Right lobe of liver (tissue), 4 donors: ENCODE results near the gene GP1BB.

Source experiments
- POLR2A ChIP-seq: fragments of 450-650 bp; IDR thresholded peaks from one replicate; pipeline ENCODE4 v1.6.1; 2017; ENCODE audit warnings: antibody characterized with exemption, mild to moderate bottlenecking
- TF ChIP-seq, protein P1 (sequence below), 4 donors: fragments of 200-600 bp in 3 of 4; fragments of 450-650 bp in 1 of 4; IDR thresholded peaks; one replicate each; pipeline versions ENCODE4 v1.5.1 to v1.8.0; 2016 to 2022; ENCODE audit warnings: antibody characterized with exemption in 4 of 4, mild to moderate bottlenecking in 2 of 4
- donor health status: DM: no; HTN: no; CAD: no.
- donor health status: DM: no; HTN: no; CAD: no.
- donor health status: DM: no; HTN: yes; CAD: no.

DNA sequence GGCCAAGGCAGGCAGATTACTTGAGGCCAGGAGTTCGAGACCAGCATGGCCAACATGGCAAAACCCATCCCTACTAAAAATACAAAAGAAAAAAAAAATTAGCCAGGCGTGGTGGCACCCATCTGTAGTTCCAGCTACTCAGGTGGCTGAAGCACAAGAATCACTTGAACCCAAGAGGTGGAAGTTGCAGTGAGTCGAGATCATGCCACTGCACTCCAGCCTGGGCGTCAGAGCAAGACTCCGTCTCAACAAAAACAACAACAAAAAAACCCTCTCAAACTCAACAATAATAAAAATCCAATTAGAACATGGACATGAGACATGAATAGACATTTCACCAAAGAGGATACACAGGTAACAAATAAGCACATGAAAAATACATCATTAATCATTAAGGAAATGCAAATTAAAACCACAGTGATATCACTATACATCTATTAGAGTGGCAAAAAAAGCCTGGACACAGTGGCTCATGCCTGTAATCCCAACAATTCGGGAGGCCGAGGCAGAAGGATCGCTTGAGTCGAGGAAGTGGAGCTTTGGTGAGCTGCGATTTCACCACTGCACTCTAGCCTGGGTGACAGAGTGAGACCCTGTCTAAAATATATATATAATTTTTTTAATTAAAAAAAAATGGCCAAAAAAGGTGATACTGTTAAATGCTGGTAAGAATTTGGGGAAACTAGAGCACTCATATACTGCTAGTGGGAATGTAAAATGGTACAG lies 21.8 kb upstream of the GP1BB start:
- TF ChIP-seq, protein P1, sequence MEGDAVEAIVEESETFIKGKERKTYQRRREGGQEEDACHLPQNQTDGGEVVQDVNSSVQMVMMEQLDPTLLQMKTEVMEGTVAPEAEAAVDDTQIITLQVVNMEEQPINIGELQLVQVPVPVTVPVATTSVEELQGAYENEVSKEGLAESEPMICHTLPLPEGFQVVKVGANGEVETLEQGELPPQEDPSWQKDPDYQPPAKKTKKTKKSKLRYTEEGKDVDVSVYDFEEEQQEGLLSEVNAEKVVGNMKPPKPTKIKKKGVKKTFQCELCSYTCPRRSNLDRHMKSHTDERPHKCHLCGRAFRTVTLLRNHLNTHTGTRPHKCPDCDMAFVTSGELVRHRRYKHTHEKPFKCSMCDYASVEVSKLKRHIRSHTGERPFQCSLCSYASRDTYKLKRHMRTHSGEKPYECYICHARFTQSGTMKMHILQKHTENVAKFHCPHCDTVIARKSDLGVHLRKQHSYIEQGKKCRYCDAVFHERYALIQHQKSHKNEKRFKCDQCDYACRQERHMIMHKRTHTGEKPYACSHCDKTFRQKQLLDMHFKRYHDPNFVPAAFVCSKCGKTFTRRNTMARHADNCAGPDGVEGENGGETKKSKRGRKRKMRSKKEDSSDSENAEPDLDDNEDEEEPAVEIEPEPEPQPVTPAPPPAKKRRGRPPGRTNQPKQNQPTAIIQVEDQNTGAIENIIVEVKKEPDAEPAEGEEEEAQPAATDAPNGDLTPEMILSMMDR (IDR thresholded peaks at IDR 0.05), result no peak
- no peak for TF ChIP-seq POLR2A
